ENCODE results near the gene ERN1. TPM values are rescaled to one million over a fixed set of nuclear protein-coding genes. Genes with fewer than 3 reads are reported as not detected.

Gene ERN1
- total RNA-seq, 1 donor from 2014 or later = 16.7 TPM

- no peak for TF ChIP-seq CTCF (IDR thresholded peaks at IDR 0.05; ENCODE audit: unreplicated experiment)
- peak overlapping the region; percentile 40 for H3K4me3 Mint-ChIP-seq (ENCODE audit: unreplicated experiment)
- no peak for DNase-seq (ENCODE audit: low spot score)
- H3K27ac Mint-ChIP-seq (ENCODE audit: unreplicated experiment) = no peak overlapping the region
- peaks cover 7% of the 10 kb centered on the region for H3K4me1 Mint-ChIP-seq (ENCODE audit: unreplicated experiment)
- peaks cover 9% of the 10 kb centered on the region for H3K9me3 Mint-ChIP-seq (ENCODE audit: unreplicated experiment)
- H3K36me3 Mint-ChIP-seq (ENCODE audit: low read depth, unreplicated experiment) = peaks cover 75% of the 10 kb centered on the region
- H3K27me3 Mint-ChIP-seq (ENCODE audit: unreplicated experiment) = peaks cover 4% of the 10 kb centered on the region
Measured at GRCh38 chr17:64069143-64069542, 60.8 kb downstream of the ERN1 start.

- Mint-ChIP-seq H3K4me3 (ENCODE audit: unreplicated experiment) (no peak overlapping the region), H3K27me3 (ENCODE audit: unreplicated experiment) (peaks cover 5% of the 10 kb centered on the region), H3K36me3 (ENCODE audit: low read depth, unreplicated experiment) (peaks cover 69% of the 10 kb centered on the region), H3K9me3 (ENCODE audit: unreplicated experiment) (peaks cover 9% of the 10 kb centered on the region), H3K4me1 (ENCODE audit: unreplicated experiment) (peaks cover 10% of the 10 kb centered on the region), H3K27ac (ENCODE audit: unreplicated experiment) (no peak overlapping the region)
- TF ChIP-seq CTCF (IDR thresholded peaks at IDR 0.05; ENCODE audit: unreplicated experiment) = no peak
- DNase-seq (ENCODE audit: low spot score) = no peak
Measured at GRCh38 chr17:64067657-64068056, 62.3 kb downstream of the ERN1 start.

GRCh38 chr17:64066716-64067115 lies 63.2 kb downstream of the ERN1 start:
- no peak for TF ChIP-seq CTCF (IDR thresholded peaks at IDR 0.05; ENCODE audit: unreplicated experiment)
- H3K27ac Mint-ChIP-seq (ENCODE audit: unreplicated experiment) = no peak overlapping the region
- no peak for DNase-seq (ENCODE audit: low spot score)

GRCh38 chr17:64065161-64065560 lies 64.8 kb downstream of the ERN1 start:
- peaks cover 4% of the 10 kb centered on the region for H3K27me3 Mint-ChIP-seq (ENCODE audit: unreplicated experiment)
- no peak for DNase-seq (ENCODE audit: low spot score)
- peaks cover 24% of the 10 kb centered on the region for H3K4me1 Mint-ChIP-seq (ENCODE audit: unreplicated experiment)
- peaks cover 53% of the 10 kb centered on the region for H3K36me3 Mint-ChIP-seq (ENCODE audit: low read depth, unreplicated experiment)
- H3K27ac Mint-ChIP-seq (ENCODE audit: unreplicated experiment) = no peak overlapping the region
- peaks cover 8% of the 10 kb centered on the region for H3K9me3 Mint-ChIP-seq (ENCODE audit: unreplicated experiment)
- TF ChIP-seq CTCF (IDR thresholded peaks at IDR 0.05; ENCODE audit: unreplicated experiment) = no peak
- no peak overlapping the region for H3K4me3 Mint-ChIP-seq (ENCODE audit: unreplicated experiment)

More at GRCh38 chr17:64066716-64067115, 63.2 kb downstream of the ERN1 start:
- Mint-ChIP-seq H3K9me3 (ENCODE audit: unreplicated experiment) (peaks cover 9% of the 10 kb centered on the region), H3K4me3 (ENCODE audit: unreplicated experiment) (no peak overlapping the region), H3K4me1 (ENCODE audit: unreplicated experiment) (peaks cover 10% of the 10 kb centered on the region), H3K27me3 (ENCODE audit: unreplicated experiment) (peaks cover 5% of the 10 kb centered on the region), H3K36me3 (ENCODE audit: low read depth, unreplicated experiment) (peaks cover 64% of the 10 kb centered on the region)

- TF ChIP-seq CTCF (IDR thresholded peaks at IDR 0.05; ENCODE audit: unreplicated experiment) = no peak
- peaks cover 32% of the 10 kb centered on the region for H3K4me1 Mint-ChIP-seq (ENCODE audit: unreplicated experiment)
- peaks cover 52% of the 10 kb centered on the region for H3K36me3 Mint-ChIP-seq (ENCODE audit: low read depth, unreplicated experiment)
- DNase-seq (ENCODE audit: low spot score) = no peak
- H3K27me3 Mint-ChIP-seq (ENCODE audit: unreplicated experiment) = peaks cover 6% of the 10 kb centered on the region
- peak overlapping the region; percentile 4 for H3K27ac Mint-ChIP-seq (ENCODE audit: unreplicated experiment)
- no peaks in the 10 kb centered on the region for H3K9me3 Mint-ChIP-seq (ENCODE audit: unreplicated experiment)
- peak overlapping the region; percentile 0 for H3K4me3 Mint-ChIP-seq (ENCODE audit: unreplicated experiment)
Measured at GRCh38 chr17:64064331-64064730, 65.6 kb downstream of the ERN1 start.

Data from endothelial cell (in vitro differentiated cells).